ENCODE measurements around the gene PRRX1.

- no peak for TF ChIP-seq PAXIP1 (CRISPR knock-in tag; conservative IDR thresholded peaks at IDR 0.05)
- no peak for TF ChIP-seq SRF (IDR thresholded peaks at IDR 0.05; ENCODE audit: low read depth, low read length)
- no peak for TF ChIP-seq CTCF (CRISPR knock-in tag; IDR thresholded peaks at IDR 0.05)
- no peak for TF ChIP-seq FOXO1 (CRISPR knock-in tag; IDR thresholded peaks at IDR 0.05)
- TF ChIP-seq PATZ1 (CRISPR knock-in tag; IDR thresholded peaks at IDR 0.05): no peak
- no peak for TF ChIP-seq RFX5 (IDR thresholded peaks at IDR 0.05; ENCODE audit: low read depth, low read length)
- TF ChIP-seq ATF2 (CRISPR knock-in tag; IDR thresholded peaks at IDR 0.05): no peak
- TF ChIP-seq XRCC5 (optimal IDR thresholded peaks at IDR 0.05; ENCODE audit: low read length): no peak
- no peak for TF ChIP-seq ATF3 (CRISPR knock-in tag; IDR thresholded peaks at IDR 0.05)
- no peak for TF ChIP-seq ARNT (IDR thresholded peaks at IDR 0.05)
- TF ChIP-seq YY1 (IDR thresholded peaks at IDR 0.05; ENCODE audit: insufficient read depth, insufficient replicate concordance, low read depth, low read length): no peak
- TF ChIP-seq SETDB1 (CRISPR knock-in tag; IDR thresholded peaks at IDR 0.05; ENCODE audit: borderline replicate concordance): no peak
- no peak for TF ChIP-seq SOX6 (IDR thresholded peaks at IDR 0.05)
- no peak for TF ChIP-seq SOX6 (CRISPR knock-in tag; IDR thresholded peaks at IDR 0.05)
- no peak for TF ChIP-seq EZH2 (conservative IDR thresholded peaks at IDR 0.05; ENCODE audit: low read depth, low read length)
These were observed 101.3 kb downstream of the PRRX1 start for GRCh38 chr1:170765279-170765678.

All from HepG2 (cell line).